ENCODE data around the gene PPP1R3F.

PPP1R3F gene

DNA sequence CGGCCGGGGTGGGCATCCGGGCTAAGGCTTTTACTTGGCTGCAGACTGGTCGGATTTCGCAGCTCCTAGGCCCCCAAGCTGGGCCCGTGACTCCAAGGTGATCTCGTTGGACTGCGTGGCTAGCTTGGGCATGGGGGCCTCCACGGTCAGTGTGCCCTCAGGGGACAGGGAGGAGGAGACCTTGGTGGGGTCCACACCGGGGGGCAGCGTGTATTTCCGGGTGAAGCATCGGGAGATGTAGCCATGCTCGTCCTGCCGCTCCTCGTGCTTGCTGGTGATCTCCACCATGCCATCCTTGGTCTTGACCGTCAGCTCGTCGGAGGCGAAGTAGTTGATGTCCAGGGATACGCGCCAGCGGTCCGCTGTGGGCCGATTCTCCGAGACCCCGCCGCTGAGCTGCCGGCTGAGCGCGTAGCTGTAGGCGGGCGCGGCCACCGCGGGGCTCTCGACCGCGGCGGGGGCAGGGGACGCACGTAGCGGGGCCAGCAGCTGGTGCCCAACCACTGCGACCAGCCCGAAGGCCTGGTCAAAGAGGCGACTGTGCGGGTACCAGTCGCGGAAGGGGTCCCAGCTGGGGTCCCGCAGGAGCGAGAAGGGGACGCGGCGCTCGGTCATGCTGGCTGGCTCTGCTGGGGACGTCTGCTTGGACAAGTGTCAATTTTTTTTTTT, 35.6 kb upstream of the PPP1R3F start:
- no peak overlapping the region for H3K23ac ChIP-seq (ENCODE audit: low read length)
- no peaks in the 10 kb centered on the region for H3K36me3 ChIP-seq (ENCODE audit: control insufficient read depth, insufficient read depth, low read length)
- H3K27me3 ChIP-seq (ENCODE audit: insufficient read depth, low read length, poor library complexity), result no peaks in the 10 kb centered on the region
- no peaks in the 10 kb centered on the region for H3K79me1 ChIP-seq (ENCODE audit: low read length)
- no peak overlapping the region for H3K4me2 ChIP-seq (ENCODE audit: low read length)
- no peak overlapping the region for H3K4me3 ChIP-seq (ENCODE audit: low read length)
- no peak overlapping the region for H3K18ac ChIP-seq (ENCODE audit: low read length)
- no peak overlapping the region for H3K56ac ChIP-seq (ENCODE audit: low read length)
- H3K79me2 ChIP-seq (ENCODE audit: control insufficient read depth, insufficient read depth, low read length), result no peaks in the 10 kb centered on the region
- H2BK15ac ChIP-seq (replicated peaks; ENCODE audit: low read depth), result no peak overlapping the region
- WGBS (ENCODE audit: extremely low coverage, insufficient coverage, low lambda C conversion rate), result no CpG with 5 or more reads among the region's 56 CpGs
- no peak for DNase-seq
- no peak overlapping the region for H3K9ac ChIP-seq (ENCODE audit: low read length)
- no peak overlapping the region for H4K5ac ChIP-seq (ENCODE audit: low read length)
- no peak overlapping the region for H4K8ac ChIP-seq (ENCODE audit: low read depth, low read length)
- no peak overlapping the region for H3K4ac ChIP-seq (ENCODE audit: low read depth, low read length)
- no peak overlapping the region for H2BK120ac ChIP-seq (ENCODE audit: low read depth, low read length)
- H3K4me1 ChIP-seq (ENCODE audit: control insufficient read depth, low read depth, low read length), result no peaks in the 10 kb centered on the region
- H2AK5ac ChIP-seq (ENCODE audit: low read length), result no peak overlapping the region
- no peak overlapping the region for H2BK5ac ChIP-seq (ENCODE audit: low read length)
- no peak overlapping the region for H3K27ac ChIP-seq (ENCODE audit: low read depth, low read length)

DNA sequence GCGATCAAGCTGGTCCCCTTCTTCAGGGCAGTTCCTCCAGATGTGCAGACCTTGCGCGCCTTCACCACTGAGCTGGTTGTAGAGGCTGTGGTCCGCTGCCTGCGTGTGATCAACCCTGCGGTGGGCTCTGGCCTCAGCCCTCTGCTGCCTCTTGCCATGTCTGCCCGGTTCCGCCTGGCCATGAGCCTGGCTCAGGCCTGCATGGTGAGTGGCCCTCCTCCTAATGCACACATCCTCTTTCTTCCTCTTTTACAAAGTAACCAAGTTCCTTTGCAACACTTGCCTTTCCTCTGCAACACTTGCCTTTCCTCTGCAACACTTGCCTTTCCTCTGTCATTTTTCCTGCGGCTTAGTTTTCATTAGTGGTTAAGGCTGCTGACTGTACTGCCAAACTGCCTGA, 32.5 kb upstream of the PPP1R3F start:
- Histone ChIP-seq H2BK5ac (ENCODE audit: low read length) (no peak overlapping the region), H3K18ac (ENCODE audit: low read length) (no peak overlapping the region), H3K79me2 (ENCODE audit: control insufficient read depth, insufficient read depth, low read length) (no peaks in the 10 kb centered on the region), H3K4me1 (ENCODE audit: control insufficient read depth, low read depth, low read length) (no peaks in the 10 kb centered on the region), H3K79me1 (ENCODE audit: low read length) (no peaks in the 10 kb centered on the region), H2AK5ac (ENCODE audit: low read length) (no peak overlapping the region), H3K56ac (ENCODE audit: low read length) (no peak overlapping the region), H4K5ac (ENCODE audit: low read length) (no peak overlapping the region), H3K4ac (ENCODE audit: low read depth, low read length) (no peak overlapping the region), H2BK120ac (ENCODE audit: low read depth, low read length) (no peak overlapping the region), H4K8ac (ENCODE audit: low read depth, low read length) (no peak overlapping the region), H3K9ac (ENCODE audit: low read length) (no peak overlapping the region), H3K36me3 (ENCODE audit: control insufficient read depth, insufficient read depth, low read length) (no peaks in the 10 kb centered on the region), H3K23ac (ENCODE audit: low read length) (no peak overlapping the region), H3K27me3 (ENCODE audit: insufficient read depth, low read length, poor library complexity) (no peaks in the 10 kb centered on the region), H2BK15ac (replicated peaks; ENCODE audit: low read depth) (no peak overlapping the region), H3K4me2 (ENCODE audit: low read length) (no peak overlapping the region), H3K27ac (ENCODE audit: low read depth, low read length) (no peak overlapping the region), H3K4me3 (ENCODE audit: low read length) (no peak overlapping the region)
- no peak for DNase-seq
- WGBS (ENCODE audit: extremely low coverage, insufficient coverage, low lambda C conversion rate), result no CpG with 5 or more reads among the region's 9 CpGs

DNA sequence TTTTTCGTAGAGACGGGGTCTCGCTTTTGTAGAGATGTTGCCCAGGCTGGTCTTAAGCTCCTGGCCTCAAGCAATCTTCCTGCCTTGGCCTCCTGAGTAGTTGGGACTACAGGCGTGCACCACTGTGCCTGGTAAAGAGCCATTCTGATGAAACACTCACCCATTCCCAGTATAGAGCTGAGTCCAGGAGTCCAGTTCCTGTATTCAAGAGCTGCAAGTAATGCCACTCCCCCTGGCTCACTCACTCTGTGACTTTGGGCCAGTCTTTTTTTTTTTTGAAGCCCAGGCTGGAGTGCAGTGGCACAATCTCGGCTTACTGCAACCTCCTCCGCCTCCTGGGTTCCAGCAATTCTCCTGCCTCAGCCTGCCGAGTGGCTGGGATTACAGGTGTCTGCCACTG, 30.9 kb upstream of the PPP1R3F start:
- no peak overlapping the region for H3K27ac ChIP-seq (ENCODE audit: low read depth, low read length)
- H3K4me1 ChIP-seq (ENCODE audit: control insufficient read depth, low read depth, low read length), result no peaks in the 10 kb centered on the region
- no peak overlapping the region for H3K4me2 ChIP-seq (ENCODE audit: low read length)
- H2BK15ac ChIP-seq (replicated peaks; ENCODE audit: low read depth), result no peak overlapping the region
- H3K4ac ChIP-seq (ENCODE audit: low read depth, low read length), result no peak overlapping the region
- no peak overlapping the region for H3K4me3 ChIP-seq (ENCODE audit: low read length)
- H3K36me3 ChIP-seq (ENCODE audit: control insufficient read depth, insufficient read depth, low read length), result no peaks in the 10 kb centered on the region
- no peaks in the 10 kb centered on the region for H3K79me2 ChIP-seq (ENCODE audit: control insufficient read depth, insufficient read depth, low read length)
- H3K27me3 ChIP-seq (ENCODE audit: insufficient read depth, low read length, poor library complexity), result no peaks in the 10 kb centered on the region
- H2AK5ac ChIP-seq (ENCODE audit: low read length), result no peak overlapping the region
- H3K79me1 ChIP-seq (ENCODE audit: low read length), result no peaks in the 10 kb centered on the region
- no peak overlapping the region for H4K8ac ChIP-seq (ENCODE audit: low read depth, low read length)
- H2BK120ac ChIP-seq (ENCODE audit: low read depth, low read length), result no peak overlapping the region
- no peak overlapping the region for H3K56ac ChIP-seq (ENCODE audit: low read length)
- no CpG with 5 or more reads among the region's 7 CpGs for WGBS (ENCODE audit: extremely low coverage, insufficient coverage, low lambda C conversion rate)
- H3K23ac ChIP-seq (ENCODE audit: low read length), result no peak overlapping the region
- no peak for DNase-seq
- H2BK5ac ChIP-seq (ENCODE audit: low read length), result no peak overlapping the region
- H3K18ac ChIP-seq (ENCODE audit: low read length), result no peak overlapping the region
- H3K9ac ChIP-seq (ENCODE audit: low read length), result no peak overlapping the region
- no peak overlapping the region for H4K5ac ChIP-seq (ENCODE audit: low read length)

GRCh38 chrX:49242545-49243066, 27.0 kb upstream of the PPP1R3F start:
- H2BK120ac ChIP-seq (ENCODE audit: low read depth, low read length), result no peak overlapping the region
- H2AK5ac ChIP-seq (ENCODE audit: low read length), result no peak overlapping the region
- no peak overlapping the region for H3K4me3 ChIP-seq (ENCODE audit: low read length)
- no peaks in the 10 kb centered on the region for H3K79me1 ChIP-seq (ENCODE audit: low read length)
- H3K23ac ChIP-seq (ENCODE audit: low read length), result no peak overlapping the region
- no peak overlapping the region for H3K56ac ChIP-seq (ENCODE audit: low read length)
- H2BK15ac ChIP-seq (replicated peaks; ENCODE audit: low read depth), result no peak overlapping the region
- no peak for DNase-seq
- H3K18ac ChIP-seq (ENCODE audit: low read length), result no peak overlapping the region
- no peak overlapping the region for H3K4me2 ChIP-seq (ENCODE audit: low read length)
- H3K36me3 ChIP-seq (ENCODE audit: control insufficient read depth, insufficient read depth, low read length), result no peaks in the 10 kb centered on the region
- no peak overlapping the region for H3K4ac ChIP-seq (ENCODE audit: low read depth, low read length)
- H3K9ac ChIP-seq (ENCODE audit: low read length), result no peak overlapping the region
- no CpG with 5 or more reads among the region's 12 CpGs for WGBS (ENCODE audit: extremely low coverage, insufficient coverage, low lambda C conversion rate)
- no peak overlapping the region for H3K27ac ChIP-seq (ENCODE audit: low read depth, low read length)
- H3K27me3 ChIP-seq (ENCODE audit: insufficient read depth, low read length, poor library complexity), result no peaks in the 10 kb centered on the region
- H4K8ac ChIP-seq (ENCODE audit: low read depth, low read length), result no peak overlapping the region
- no peaks in the 10 kb centered on the region for H3K79me2 ChIP-seq (ENCODE audit: control insufficient read depth, insufficient read depth, low read length)
- H3K4me1 ChIP-seq (ENCODE audit: control insufficient read depth, low read depth, low read length), result no peaks in the 10 kb centered on the region
- no peak overlapping the region for H2BK5ac ChIP-seq (ENCODE audit: low read length)
- no peak overlapping the region for H4K5ac ChIP-seq (ENCODE audit: low read length)

DNA sequence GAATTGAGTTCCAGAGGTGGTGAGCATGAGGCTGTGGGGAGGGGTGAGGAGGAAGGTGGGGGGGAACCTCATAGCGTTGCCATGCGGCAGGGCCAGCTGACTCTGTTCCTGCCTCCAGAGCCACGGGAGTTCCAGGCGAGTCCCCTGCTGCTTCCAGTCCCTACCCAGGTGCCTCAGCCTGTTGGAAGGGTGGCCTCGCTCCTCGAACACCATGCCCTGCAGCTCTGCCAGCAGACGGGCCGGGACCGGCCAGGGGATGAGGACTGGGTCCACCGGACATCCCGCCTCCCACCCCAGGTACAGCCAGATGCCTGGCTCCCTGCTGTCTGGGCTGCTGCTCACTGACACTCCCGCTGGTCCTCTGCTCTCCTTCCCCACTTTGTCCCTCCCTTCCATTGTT, 26.4 kb upstream of the PPP1R3F start:
- Histone ChIP-seq H3K4me2 (ENCODE audit: low read length) (no peak overlapping the region), H3K23ac (ENCODE audit: low read length) (no peak overlapping the region), H3K18ac (ENCODE audit: low read length) (no peak overlapping the region), H3K79me1 (ENCODE audit: low read length) (no peaks in the 10 kb centered on the region), H3K4me1 (ENCODE audit: control insufficient read depth, low read depth, low read length) (no peaks in the 10 kb centered on the region), H4K5ac (ENCODE audit: low read length) (no peak overlapping the region), H3K79me2 (ENCODE audit: control insufficient read depth, insufficient read depth, low read length) (no peaks in the 10 kb centered on the region), H3K56ac (ENCODE audit: low read length) (no peak overlapping the region), H2BK15ac (replicated peaks; ENCODE audit: low read depth) (no peak overlapping the region), H3K27ac (ENCODE audit: low read depth, low read length) (no peak overlapping the region), H3K4ac (ENCODE audit: low read depth, low read length) (no peak overlapping the region), H3K36me3 (ENCODE audit: control insufficient read depth, insufficient read depth, low read length) (no peaks in the 10 kb centered on the region), H3K27me3 (ENCODE audit: insufficient read depth, low read length, poor library complexity) (no peaks in the 10 kb centered on the region), H4K8ac (ENCODE audit: low read depth, low read length) (no peak overlapping the region), H2BK120ac (ENCODE audit: low read depth, low read length) (no peak overlapping the region), H2AK5ac (ENCODE audit: low read length) (no peak overlapping the region), H2BK5ac (ENCODE audit: low read length) (no peak overlapping the region), H3K9ac (ENCODE audit: low read length) (no peak overlapping the region), H3K4me3 (ENCODE audit: low read length) (no peak overlapping the region)
- no peak for DNase-seq
- no CpG with 5 or more reads among the region's 12 CpGs for WGBS (ENCODE audit: extremely low coverage, insufficient coverage, low lambda C conversion rate)

GRCh38 chrX:49244207-49244606, 25.4 kb upstream of the PPP1R3F start:
- no CpG with 5 or more reads among the region's 2 CpGs for WGBS (ENCODE audit: extremely low coverage, insufficient coverage, low lambda C conversion rate)
- Histone ChIP-seq H3K18ac (ENCODE audit: low read length) (no peak overlapping the region), H3K79me1 (ENCODE audit: low read length) (no peaks in the 10 kb centered on the region), H3K9ac (ENCODE audit: low read length) (no peak overlapping the region), H3K27ac (ENCODE audit: low read depth, low read length) (no peak overlapping the region), H3K27me3 (ENCODE audit: insufficient read depth, low read length, poor library complexity) (no peaks in the 10 kb centered on the region), H4K8ac (ENCODE audit: low read depth, low read length) (no peak overlapping the region), H3K4me1 (ENCODE audit: control insufficient read depth, low read depth, low read length) (no peaks in the 10 kb centered on the region), H3K56ac (ENCODE audit: low read length) (no peak overlapping the region), H3K23ac (ENCODE audit: low read length) (no peak overlapping the region), H2BK120ac (ENCODE audit: low read depth, low read length) (no peak overlapping the region), H2AK5ac (ENCODE audit: low read length) (no peak overlapping the region), H4K5ac (ENCODE audit: low read length) (no peak overlapping the region), H3K4ac (ENCODE audit: low read depth, low read length) (no peak overlapping the region), H3K36me3 (ENCODE audit: control insufficient read depth, insufficient read depth, low read length) (no peaks in the 10 kb centered on the region), H3K4me2 (ENCODE audit: low read length) (no peak overlapping the region), H2BK5ac (ENCODE audit: low read length) (no peak overlapping the region), H2BK15ac (replicated peaks; ENCODE audit: low read depth) (no peak overlapping the region), H3K79me2 (ENCODE audit: control insufficient read depth, insufficient read depth, low read length) (no peaks in the 10 kb centered on the region), H3K4me3 (ENCODE audit: low read length) (no peak overlapping the region)
- DNase-seq, result no peak

Data from mesendoderm (in vitro differentiated cells).